GM12892 (cell line): ENCODE results near the gene ECHS1.

Experiments used
- POLR2A ChIP-seq: IDR thresholded peaks from 2 replicates; pipeline ENCODE4 v1.6.1; 2011; ENCODE audit warnings: low read depth, low read length, control low read depth
- POLR2AphosphoS5 ChIP-seq: IDR thresholded peaks from 2 replicates; pipeline ENCODE4 v1.6.1; 2011; ENCODE audit warnings: low read depth, low read length, control low read depth

- TF ChIP-seq POLR2A (no peak), POLR2AphosphoS5 (no peak)
These were observed 48.3 kb downstream of the ECHS1 start for GRCh38 chr10:133324857-133325260.
